Measurements from ENCODE around the gene FRMD8. TPM values are rescaled to one million over a fixed set of nuclear protein-coding genes. Genes with fewer than 3 reads are reported as not detected.

Gene FRMD8
- total and polyA plus RNA-seq, 2 donors (not counting 3 experiments of a cell fraction or from before 2014, with no cell fraction given): 36.4 to 53.9 TPM

GRCh38 chr11:65425105-65425970, 38.9 kb downstream of the FRMD8 start:
- peak overlapping the region; percentile 99 for H3K27ac ChIP-seq (ENCODE audit: insufficient read depth, low read depth, low read length)
- H3K4me3 ChIP-seq (replicated peaks in 1 of 3; ENCODE audit: insufficient read depth in 1 of 3, low read depth in 1 of 3, low read length in 3 of 3): peak overlapping the region; percentile 52 to 95 (median 67)
- H3K27me3 ChIP-seq (ENCODE audit: control insufficient read depth in 2 of 2, insufficient read depth in 2 of 2, low read length in 2 of 2): no peaks in the 10 kb centered on the region
- FAIRE-seq: no peak
- peak; percentile 65 for DNase-seq (ENCODE audit: low read depth, low spot score)
- H3K9me1 ChIP-seq (replicated peaks; ENCODE audit: control insufficient read depth, extremely low read depth, insufficient read depth, low read length): no peaks in the 10 kb centered on the region
- H3K9ac ChIP-seq (replicated peaks; ENCODE audit: extremely low read depth, insufficient read depth, low read length): peak overlapping the region; percentile 98
- BruUV-seq (replicated peaks): TSS peak; percentile 1
- TF ChIP-seq EZH2 (IDR thresholded peaks at IDR 0.05; ENCODE audit: borderline replicate concordance, low read depth, low read length, severe bottlenecking) (no peak), POLR2AphosphoS5 (IDR thresholded peaks at IDR 0.05; ENCODE audit: insufficient read depth, low read depth, low read length) (peak; percentile 81), FOS (IDR thresholded peaks at IDR 0.05; ENCODE audit: borderline replicate concordance, insufficient read depth, low read length) (no peak), POLR2A (IDR thresholded peaks at IDR 0.05; ENCODE audit: low read depth, low read length) (peak; percentile 95), GATA2 (IDR thresholded peaks at IDR 0.05; ENCODE audit: insufficient read depth, insufficient read length, low read depth, low read length) (peak; percentile 7), JUN (IDR thresholded peaks at IDR 0.05; ENCODE audit: borderline replicate concordance, insufficient read depth, insufficient read length, low read depth) (no peak), MAX (IDR thresholded peaks at IDR 0.05; ENCODE audit: insufficient read depth, insufficient read length) (no peak), MYC (IDR thresholded peaks at IDR 0.05; ENCODE audit: low read depth, low read length) (no peak), CTCF (IDR thresholded peaks at IDR 0.05; ENCODE audit: extremely low read depth in 1 of 2, insufficient read depth in 1 of 2, low read depth in 1 of 2, low read length in 2 of 2) (no peak)
- peak overlapping the region; percentile 91 for H3K4me2 ChIP-seq (ENCODE audit: insufficient read depth, low read length)
- H3K79me2 ChIP-seq (ENCODE audit: control insufficient read depth, insufficient read depth, low read length): peaks cover 85% of the 10 kb centered on the region
- H4K20me1 ChIP-seq (replicated peaks; ENCODE audit: control insufficient read depth, extremely low read depth, insufficient read depth, low read length): peaks cover 3% of the 10 kb centered on the region
- peaks cover 4 to 8% of the 10 kb centered on the region in 2 experiments for H3K36me3 ChIP-seq (ENCODE audit: control insufficient read depth in 2 of 2, extremely low read depth in 1 of 2, insufficient read depth in 2 of 2, low read length in 2 of 2)
- no peaks in the 10 kb centered on the region for H3K9me3 ChIP-seq (replicated peaks; ENCODE audit: control insufficient read depth, insufficient read depth, low read length)
- ChIA-PET CTCF (interaction anchor here (0.7 to 1.2 kb wide), 3 partner anchors 9 to 74 kb away, joined by 3 read pairs; partner anchors contain the start of gene MALAT1), POLR2A (interaction anchor here (0.9 to 10.0 kb wide), 5 partner anchors 10 to 81 kb away, joined by 4 to 127 read pairs (median 19); partner anchors contain the start of gene MALAT1)
- peaks cover 47% of the 10 kb centered on the region for H3K4me1 ChIP-seq (ENCODE audit: control insufficient read depth, extremely low read depth, insufficient read depth, low read length)
- dilution Hi-C loops (cut with MboI; ENCODE audit: extremely low pct_ligation_motif_present, low sequenced_read_pairs) (no loop called here), intact Hi-C loops (cut with micrococcal nuclease) (no loop called here)
- no peak overlapping the region for H2AFZ ChIP-seq (ENCODE audit: low read depth, low read length)
